NCI-H1694 (cell line): ENCODE data around the gene TNS4.
"Not testable (repeated sequence)": the region's sequence is repeated elsewhere in the genome, so short reads cannot be mapped to it uniquely, and the experiment has no call there.

Experiments used
- DNase-seq: peaks from one replicate; lab custom pipeline; 2025; lab: John Stamatoyannopoulos, UW

Gene TNS4, protein sequence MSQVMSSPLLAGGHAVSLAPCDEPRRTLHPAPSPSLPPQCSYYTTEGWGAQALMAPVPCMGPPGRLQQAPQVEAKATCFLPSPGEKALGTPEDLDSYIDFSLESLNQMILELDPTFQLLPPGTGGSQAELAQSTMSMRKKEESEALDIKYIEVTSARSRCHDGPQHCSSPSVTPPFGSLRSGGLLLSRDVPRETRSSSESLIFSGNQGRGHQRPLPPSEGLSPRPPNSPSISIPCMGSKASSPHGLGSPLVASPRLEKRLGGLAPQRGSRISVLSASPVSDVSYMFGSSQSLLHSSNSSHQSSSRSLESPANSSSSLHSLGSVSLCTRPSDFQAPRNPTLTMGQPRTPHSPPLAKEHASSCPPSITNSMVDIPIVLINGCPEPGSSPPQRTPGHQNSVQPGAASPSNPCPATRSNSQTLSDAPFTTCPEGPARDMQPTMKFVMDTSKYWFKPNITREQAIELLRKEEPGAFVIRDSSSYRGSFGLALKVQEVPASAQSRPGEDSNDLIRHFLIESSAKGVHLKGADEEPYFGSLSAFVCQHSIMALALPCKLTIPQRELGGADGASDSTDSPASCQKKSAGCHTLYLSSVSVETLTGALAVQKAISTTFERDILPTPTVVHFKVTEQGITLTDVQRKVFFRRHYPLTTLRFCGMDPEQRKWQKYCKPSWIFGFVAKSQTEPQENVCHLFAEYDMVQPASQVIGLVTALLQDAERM

DNA sequence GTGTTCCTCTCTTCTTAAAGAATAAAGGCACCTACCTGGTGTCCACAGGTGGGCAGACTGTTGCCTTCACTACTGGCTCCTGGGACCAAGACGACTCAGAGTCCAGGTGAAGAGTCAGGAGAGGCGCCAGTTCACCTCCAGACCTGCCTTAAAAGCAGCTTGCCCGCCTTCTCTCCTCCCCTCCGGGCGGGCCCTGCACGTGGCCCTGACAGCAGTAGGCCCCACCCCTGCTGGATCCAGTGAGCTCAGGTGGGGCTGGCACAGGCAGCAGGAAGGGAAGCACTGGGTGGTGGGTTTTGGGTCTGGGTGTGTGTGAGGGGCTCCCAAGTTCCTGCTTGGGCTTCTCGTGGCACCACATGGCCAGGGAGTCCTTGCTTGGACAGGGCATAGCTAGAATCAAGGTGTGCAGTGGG lies at the start of gene TNS4:
Gene TNS4, minus strand, starts transcription at position 125 of the 413 bp plus-strand sequence. CDS start 5,198 bp downstream, outside the sequence.
- no peak for DNase-seq

DNA sequence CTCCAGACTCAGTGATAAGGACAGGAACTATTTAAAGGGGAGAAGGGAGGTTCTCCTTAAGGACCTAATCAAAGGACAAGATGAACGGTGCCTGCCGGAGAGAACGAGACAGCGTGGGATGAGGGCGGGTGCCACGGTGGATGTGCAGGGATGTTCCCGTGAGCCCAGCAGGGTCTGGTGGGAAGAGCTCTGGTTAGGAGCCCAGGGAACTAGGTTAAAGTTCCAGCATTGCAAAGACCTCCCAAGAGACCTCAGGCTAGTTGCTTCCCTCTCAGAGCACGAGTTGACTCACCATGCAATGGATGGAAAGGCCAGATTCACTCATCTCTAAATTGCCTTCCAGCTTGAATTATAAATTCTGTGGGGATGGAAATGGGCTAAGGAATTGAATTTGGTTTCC lies 49.2 kb upstream of the TNS4 start:
- no peak for DNase-seq

- no peak for DNase-seq
Measured at GRCh38 chr17:40548982-40549685, 47.7 kb upstream of the TNS4 start.

DNA sequence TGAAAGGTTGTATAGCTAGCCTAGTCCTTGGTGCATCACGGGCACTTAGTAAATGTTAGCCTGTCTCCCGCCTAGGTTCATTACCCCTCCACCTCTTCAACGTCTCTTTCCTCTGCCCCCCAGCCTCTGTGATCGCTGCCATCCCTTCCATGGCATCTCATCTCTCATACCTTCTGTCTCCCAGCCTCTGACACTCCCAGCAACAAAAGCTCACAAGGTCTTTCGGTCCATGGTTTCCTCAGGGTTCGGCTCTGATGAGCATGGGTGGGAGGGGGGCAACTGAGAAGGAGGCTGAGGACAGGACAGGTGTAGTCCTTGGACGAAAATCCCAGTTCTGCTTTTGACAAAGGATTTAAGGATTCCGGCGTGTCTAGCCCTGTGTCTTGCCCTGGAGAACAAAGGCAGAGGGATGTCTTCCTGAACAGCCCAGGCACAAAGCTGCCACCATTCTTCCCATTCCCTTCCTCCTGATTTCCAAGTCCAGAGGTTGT lies 47.1 kb upstream of the TNS4 start:
- no peak for DNase-seq

DNA sequence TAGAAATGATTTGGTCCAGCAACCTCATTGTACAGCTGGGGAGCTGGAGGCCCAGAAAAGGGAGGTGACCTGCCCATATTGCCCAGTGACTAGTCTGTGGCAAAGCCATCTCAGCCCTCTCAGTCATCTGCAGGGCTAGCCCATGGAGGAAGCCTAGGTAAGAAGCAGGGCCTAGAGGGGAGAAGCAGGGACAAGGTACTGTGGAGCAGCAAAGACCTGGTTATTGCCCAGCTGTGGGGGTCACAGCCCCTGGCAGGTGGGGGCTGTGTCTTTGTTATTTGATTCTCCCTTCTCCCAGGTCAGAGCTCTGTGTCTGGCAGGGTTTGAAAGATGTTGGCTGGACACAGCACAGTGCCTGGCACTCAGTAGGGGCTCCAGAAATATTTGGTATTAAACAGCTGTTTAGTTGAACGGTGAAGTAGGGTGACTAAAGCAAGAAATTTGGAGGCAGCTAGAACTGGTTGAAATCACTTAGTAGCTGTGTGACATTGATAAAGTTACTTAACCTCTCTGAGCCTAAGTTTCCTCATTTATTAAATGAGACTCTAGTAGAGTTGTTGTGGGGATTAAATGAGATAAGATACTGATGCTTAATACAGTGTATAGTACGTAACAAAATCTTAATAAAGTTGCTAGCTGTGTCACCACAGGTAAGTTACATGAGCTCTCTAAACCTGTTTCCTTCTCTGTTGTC lies 46.5 kb upstream of the TNS4 start:
- DNase-seq: no peak

- peak; percentile 97 for DNase-seq
Measured at GRCh38 chr17:40547079-40547784, 45.8 kb upstream of the TNS4 start.

DNA sequence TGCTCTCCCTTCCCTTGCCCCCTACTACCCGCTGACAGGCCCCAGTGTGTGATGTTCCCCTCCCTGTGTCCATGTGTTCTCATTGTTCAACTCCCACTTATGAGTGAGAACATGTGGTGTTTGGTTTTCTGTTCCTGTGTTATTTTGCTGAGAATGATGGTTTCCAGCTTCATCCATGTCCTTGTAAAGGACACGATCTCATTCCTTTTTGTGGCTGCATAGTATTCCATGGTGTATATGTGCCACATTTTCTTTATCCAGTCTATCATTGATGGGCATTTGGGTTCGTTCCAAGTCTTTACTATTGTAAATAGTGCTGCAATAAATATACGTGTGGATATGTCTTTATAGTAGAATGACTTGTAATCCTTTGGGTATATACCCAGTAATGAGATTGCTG lies 45.1 kb upstream of the TNS4 start:
- not testable (repeated sequence) for DNase-seq

DNA sequence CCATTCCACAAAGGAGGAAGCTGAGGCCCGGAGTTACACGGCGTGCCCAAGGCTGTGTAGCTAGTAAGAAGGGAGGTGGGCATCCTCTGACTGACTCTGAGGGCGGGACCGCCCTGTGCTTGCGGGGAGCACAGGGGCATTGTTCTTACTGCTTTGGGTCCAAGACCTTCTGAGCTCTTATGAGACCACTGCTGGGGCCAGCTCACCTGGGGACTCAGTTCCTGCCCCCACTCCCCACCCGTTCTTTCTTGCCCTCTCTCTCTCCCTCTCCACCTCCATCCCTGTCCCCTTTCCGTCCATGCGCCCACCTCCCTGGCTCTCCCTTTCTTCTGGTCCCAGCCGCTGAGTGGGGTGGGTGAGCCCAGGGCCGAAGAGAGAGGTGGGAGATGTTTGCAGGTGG lies 44.2 kb upstream of the TNS4 start:
- DNase-seq: no peak

- DNase-seq: peak; percentile 22
Measured at GRCh38 chr17:40542558-40543411, 41.4 kb upstream of the TNS4 start.

DNA sequence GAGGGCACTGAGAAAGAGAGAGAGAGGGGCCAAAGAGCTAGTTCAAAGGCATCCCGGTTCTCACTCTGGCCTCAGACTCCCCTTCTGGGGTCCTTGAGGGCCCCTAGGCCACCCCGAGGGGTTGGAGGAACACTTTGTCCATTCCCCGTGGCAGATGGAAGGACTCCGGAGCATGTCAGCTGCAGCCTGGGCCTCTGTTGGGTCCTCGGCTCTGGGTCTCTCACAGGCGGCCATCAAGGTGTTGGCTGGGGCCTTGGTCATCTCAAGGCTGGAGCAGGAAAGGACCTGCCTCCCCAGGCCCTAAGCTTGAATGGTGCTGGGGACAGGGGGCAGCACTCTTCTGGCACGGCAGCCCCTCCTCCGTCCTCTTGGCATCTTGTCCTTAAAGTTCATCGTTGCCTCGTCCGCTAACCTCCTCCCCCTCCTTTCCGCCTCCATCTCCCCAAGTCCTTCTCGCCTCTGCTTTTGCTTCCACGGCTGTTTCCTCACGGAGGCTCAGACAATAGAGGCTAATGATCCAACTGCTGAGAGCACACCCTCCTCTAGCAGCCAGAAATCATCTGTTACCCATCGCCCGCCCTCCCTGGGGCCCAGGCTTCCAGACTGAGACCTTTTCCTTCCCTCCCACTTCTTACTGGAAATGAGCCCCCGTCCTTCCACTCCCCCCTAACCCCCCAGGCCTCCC lies 40.6 kb upstream of the TNS4 start:
- DNase-seq: no peak

DNA sequence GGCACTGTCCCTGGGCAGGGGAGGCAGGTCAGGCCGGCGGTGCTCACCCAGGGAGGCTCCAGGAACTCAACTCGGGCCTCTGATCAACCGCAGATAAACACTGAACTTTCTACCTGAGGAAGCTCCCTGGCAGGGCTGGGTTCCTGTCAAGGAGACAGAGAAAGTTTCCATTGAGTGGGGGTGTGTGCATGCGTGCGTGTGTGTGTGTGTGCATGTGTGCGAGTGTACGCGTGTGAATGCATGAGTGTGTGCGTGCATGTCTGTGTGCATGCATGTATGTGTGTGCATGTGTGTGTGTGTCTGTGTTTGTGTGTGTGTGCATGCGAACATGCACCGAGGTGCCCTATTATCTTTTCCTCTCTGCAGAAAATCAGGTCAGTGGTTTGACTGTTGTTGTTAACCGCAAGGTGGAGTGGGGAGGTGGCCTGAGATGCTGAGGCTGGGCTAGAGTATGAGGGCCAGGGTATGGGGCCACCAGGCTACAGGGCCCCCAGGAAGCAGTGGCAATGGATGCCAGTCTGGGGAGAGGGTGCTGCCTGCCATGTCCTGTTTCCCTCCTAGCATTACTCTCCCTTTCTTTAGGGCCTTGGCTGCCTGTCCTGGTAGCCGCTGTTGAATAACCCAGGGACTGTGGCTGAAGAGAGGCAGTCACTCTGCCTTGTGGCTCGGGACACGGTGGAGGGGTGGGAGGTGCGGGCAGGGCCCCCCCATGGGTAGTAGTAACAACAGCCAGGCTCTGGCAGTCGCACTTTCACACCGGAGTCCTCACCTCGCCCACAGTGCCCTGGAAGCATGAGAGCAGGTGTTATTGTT lies 39.8 kb upstream of the TNS4 start:
- DNase-seq: no peak

- DNase-seq: no peak
Measured at GRCh38 chr17:40540448-40540847, 39.0 kb upstream of the TNS4 start.

DNA sequence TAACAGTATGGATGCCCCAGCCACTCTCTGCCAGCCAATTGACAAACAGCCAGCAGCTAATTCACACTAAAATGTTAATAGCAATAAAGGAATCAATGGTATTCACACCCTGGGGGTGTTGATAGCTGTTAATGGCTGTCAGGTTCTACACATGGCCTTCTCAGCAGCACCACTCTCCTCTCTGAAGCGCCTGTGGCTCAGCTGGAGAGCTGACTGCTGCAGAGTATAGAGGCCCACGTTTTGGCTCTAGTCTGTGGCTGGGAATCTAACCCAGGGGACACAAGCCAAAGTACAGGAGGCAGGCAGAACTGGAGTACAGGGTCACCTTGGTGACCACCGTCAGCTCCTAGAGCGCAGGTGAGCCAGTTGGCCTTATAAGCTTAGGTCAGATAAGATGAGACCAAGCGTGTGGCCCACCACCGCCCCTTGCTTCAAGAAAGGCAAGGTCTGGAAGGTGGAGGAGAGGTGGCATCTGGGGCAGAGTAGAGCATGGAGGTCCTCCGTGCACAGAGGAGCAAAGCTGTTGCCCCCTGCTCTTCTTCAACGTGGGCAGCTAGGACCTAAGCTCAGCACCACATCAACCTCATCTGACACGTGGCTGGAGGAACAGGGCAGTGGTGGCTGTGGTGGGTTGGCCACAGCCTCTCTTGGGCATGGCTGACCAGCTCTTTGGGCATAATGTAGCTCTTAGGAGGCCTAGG lies 38.4 kb upstream of the TNS4 start:
- no peak for DNase-seq

DNA sequence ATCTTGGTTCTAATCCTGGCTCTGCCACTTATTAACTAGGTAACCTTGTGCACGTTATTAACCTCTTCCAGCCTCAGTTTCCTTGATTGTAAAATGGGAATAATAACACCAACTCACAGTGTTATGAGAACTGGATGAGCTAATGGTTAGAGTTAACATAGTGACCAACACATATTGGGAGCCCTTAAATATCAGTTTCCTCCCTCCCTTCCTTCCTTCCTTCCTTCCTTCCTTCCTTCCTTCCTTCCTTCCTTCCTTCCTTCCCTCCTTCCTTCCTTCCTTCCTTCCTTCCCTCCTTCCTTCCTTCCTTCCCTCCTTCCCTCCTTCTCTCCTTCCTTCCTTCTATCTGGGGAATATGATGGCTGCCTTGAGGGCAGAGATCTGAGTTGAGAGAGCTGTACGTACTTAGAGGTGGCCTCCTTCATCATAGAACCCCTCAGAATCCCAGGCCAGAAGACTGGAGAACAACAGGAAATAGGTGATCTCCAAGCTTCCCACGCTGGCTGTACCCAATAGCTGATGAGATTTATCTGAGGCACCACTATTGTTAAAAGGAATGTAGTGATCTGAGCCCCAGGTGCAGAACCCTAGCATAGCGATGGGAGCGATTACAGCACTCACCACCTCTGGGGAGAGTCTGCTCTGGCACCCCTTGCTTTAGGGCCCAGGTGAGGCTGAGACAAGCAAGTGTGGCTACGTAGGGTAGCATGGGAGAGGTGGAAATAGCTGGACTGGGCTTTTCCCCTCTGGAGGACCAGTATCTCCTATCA lies 37.7 kb upstream of the TNS4 start:
- no peak for DNase-seq

DNA sequence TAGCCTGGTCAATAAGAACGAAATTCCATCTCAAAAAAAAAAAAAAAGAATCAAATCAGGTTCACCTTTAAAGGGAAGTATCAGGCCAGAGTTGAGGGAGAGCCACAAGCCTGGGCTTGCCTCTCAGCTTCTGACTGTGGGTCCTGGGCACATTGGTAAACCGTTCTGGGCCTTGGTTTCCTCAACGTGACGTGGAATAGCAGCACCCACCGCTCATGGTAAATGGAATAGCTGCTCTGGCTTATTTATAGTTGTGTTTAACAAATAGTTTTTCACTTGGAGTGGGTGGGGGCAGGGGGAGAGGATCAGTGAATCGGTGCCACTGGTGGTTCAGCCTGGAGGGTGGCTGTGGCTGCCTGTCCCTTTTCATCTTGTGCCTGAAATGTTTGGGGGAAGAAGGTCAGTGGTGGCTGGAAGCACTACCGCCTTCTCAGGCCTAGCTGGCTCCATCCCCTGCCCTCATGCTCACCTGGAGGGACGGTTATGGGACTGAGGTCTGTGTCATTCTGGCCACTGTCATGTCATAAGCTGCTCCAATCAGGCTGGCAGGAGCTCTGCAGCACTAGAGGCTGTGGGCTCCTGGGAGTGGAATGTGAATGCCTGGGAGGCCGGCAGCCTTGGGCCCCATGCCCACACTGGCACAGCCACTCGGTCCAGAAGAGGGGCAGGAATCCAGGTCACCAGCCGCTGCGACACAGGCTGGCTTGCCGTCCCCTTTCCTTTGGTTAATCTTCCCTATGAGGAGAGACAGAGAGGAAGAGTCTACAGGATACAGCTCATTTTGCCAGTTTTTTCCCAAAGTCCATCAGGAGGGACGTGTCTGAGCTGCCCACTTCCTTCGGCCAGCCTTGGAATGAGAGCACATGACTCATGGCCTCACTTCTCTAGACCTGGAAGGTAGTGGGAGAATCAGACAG lies 36.9 kb upstream of the TNS4 start:
- DNase-seq: no peak
